Endothelial cell (in vitro differentiated cells): Measurements from ENCODE around the gene PRMT3. TPM values are rescaled to one million over a fixed set of nuclear protein-coding genes. Genes with fewer than 3 reads are reported as not detected.
"Not testable (repeated sequence)": the region's sequence is repeated elsewhere in the genome, so short reads cannot be mapped to it uniquely, and the experiment has no call there.

Experiments used
- DNase-seq: peaks from one replicate; pipeline ENCODE4 v3.0.0; 2021; ENCODE audit warnings: low spot score
- H3K27ac Mint-ChIP-seq: one replicate; pipeline ENCODE4 v1.8.0; 2021; ENCODE audit warnings: mixed read lengths, inconsistent platforms; ENCODE audit not compliant: unreplicated experiment
- H3K27me3 Mint-ChIP-seq: one replicate; pipeline ENCODE4 v1.8.0; 2021; ENCODE audit warnings: mild to moderate bottlenecking, moderate library complexity, mixed read lengths, inconsistent platforms; ENCODE audit not compliant: unreplicated experiment
- H3K36me3 Mint-ChIP-seq: one replicate; pipeline ENCODE4 v1.8.0; 2021; ENCODE audit warnings: mild to moderate bottlenecking, low read depth, mixed read lengths, inconsistent platforms; ENCODE audit not compliant: unreplicated experiment
- H3K4me1 Mint-ChIP-seq: one replicate; pipeline ENCODE4 v1.8.0; 2021; ENCODE audit warnings: mild to moderate bottlenecking, mixed read lengths, inconsistent platforms; ENCODE audit not compliant: unreplicated experiment
- H3K4me3 Mint-ChIP-seq: one replicate; pipeline ENCODE4 v1.8.0; 2021; ENCODE audit warnings: mild to moderate bottlenecking, mixed read lengths, inconsistent platforms; ENCODE audit not compliant: unreplicated experiment
- H3K9me3 Mint-ChIP-seq: one replicate; pipeline ENCODE4 v1.8.0; 2021; ENCODE audit warnings: mixed read lengths, inconsistent platforms; ENCODE audit not compliant: unreplicated experiment
- total RNA-seq: library from RNA; stranded (reverse); fragmentation: NEBNext Ultra II Directional; extraction: Animal tissue kit (Norgen Biotek cat#: 25700); gene quantifications from one replicate; pipeline ENCODE4 v1.2.1, GENCODE V29; 2021; ENCODE audit not compliant: unreplicated experiment
- TF ChIP-seq, protein P1 (sequence below): fragments of 200-600 bp; sonication (generic); IDR thresholded peaks from one replicate; pipeline ENCODE4 v1.5.0; 2021; ENCODE audit warnings: antibody characterized with exemption; ENCODE audit not compliant: unreplicated experiment

PRMT3 gene
- total RNA-seq, 1 donor from 2014 or later = 5.4 TPM

DNA sequence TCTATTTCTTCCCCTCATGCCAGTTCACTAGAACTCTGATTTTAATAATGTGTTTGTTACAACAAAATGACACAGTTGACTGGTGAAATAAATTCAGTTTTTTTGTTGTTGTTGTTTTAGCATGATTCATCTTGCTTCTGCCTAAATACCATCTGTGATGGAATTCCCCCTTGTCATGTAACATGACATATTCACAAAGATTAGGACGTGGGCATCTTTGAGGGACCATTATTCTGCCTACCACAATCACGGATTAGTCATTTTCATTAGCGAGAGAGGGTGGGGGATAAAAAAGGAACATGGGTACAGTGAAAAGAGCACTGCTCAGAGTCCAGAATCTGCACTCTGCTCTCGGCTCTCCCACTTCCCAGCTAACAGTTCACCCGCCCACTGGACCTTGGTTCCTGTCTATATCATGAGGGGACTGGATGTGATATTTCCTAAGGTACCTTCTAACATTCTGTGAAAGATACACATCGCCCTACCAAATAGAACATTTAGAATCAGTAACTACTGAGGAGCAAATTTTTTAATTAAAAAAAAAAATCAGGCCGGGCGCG lies 12.7 kb upstream of the PRMT3 start:
- Mint-ChIP-seq H3K27me3 (no peaks in the 10 kb centered on the region), H3K27ac (no peak overlapping the region), H3K4me1 (no peaks in the 10 kb centered on the region), H3K36me3 (no peaks in the 10 kb centered on the region), H3K9me3 (no peaks in the 10 kb centered on the region), H3K4me3 (no peak overlapping the region)
- DNase-seq = no peak
- TF ChIP-seq, protein P1, sequence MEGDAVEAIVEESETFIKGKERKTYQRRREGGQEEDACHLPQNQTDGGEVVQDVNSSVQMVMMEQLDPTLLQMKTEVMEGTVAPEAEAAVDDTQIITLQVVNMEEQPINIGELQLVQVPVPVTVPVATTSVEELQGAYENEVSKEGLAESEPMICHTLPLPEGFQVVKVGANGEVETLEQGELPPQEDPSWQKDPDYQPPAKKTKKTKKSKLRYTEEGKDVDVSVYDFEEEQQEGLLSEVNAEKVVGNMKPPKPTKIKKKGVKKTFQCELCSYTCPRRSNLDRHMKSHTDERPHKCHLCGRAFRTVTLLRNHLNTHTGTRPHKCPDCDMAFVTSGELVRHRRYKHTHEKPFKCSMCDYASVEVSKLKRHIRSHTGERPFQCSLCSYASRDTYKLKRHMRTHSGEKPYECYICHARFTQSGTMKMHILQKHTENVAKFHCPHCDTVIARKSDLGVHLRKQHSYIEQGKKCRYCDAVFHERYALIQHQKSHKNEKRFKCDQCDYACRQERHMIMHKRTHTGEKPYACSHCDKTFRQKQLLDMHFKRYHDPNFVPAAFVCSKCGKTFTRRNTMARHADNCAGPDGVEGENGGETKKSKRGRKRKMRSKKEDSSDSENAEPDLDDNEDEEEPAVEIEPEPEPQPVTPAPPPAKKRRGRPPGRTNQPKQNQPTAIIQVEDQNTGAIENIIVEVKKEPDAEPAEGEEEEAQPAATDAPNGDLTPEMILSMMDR = no peak

DNA sequence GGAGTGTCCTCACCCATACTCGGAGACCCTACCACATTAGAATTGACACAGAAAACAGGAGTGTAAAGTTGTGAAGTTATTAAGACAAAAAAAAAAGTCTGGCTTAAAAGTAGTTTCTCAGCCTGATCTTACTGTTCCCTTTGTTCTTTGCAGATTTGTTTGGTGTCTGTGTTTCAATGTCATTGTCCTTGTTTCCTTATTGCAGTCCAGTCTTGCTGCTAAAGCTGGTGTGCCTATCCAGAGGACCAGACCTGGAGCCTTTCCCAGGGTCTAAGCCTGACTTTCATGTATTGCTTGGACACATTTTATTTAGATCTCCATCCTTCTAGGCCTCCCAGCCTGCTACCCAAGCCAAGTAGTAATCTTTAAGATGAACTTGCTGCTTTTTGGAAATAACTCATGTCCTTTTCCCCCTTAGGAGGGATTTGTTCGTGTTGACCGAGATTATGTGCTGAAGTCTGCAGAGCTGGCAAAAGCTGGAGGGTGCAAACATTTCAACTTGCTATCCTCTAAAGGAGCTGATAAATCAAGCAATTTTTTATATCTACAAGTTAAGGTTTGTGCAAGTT lies 11.3 kb upstream of the PRMT3 start:
- no peak overlapping the region for H3K27ac Mint-ChIP-seq
- H3K4me3 Mint-ChIP-seq = no peak overlapping the region
- H3K4me1 Mint-ChIP-seq = no peaks in the 10 kb centered on the region
- H3K9me3 Mint-ChIP-seq = no peaks in the 10 kb centered on the region
- TF ChIP-seq, protein P1 = no peak
- no peaks in the 10 kb centered on the region for H3K27me3 Mint-ChIP-seq
- no peaks in the 10 kb centered on the region for H3K36me3 Mint-ChIP-seq
- DNase-seq = no peak

DNA sequence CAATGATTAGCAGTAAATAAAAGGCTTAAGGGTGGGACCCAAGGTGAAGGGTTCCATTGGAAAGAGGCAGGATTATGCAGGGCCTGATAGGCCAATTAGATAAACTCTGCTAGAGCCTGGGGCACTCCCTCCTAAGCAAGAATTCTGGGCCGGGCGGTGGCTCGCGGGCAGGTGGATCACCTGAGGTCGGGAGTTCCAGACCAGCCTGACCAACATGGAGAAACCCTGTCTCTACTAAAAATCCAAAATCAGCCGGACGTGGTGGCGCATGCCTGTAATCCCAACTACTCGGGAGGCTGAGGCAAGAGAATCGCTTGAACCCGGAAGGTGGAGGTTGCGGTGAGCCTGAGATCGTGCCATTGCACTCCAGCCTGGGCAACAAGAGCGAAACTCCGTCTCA lies 1.5 kb upstream of the PRMT3 start:
- not testable (repeated sequence) for H3K27me3 Mint-ChIP-seq, H3K36me3 Mint-ChIP-seq, DNase-seq, H3K4me3 Mint-ChIP-seq, H3K9me3 Mint-ChIP-seq, H3K4me1 Mint-ChIP-seq
- peak overlapping the region; percentile 24 for H3K27ac Mint-ChIP-seq

DNA sequence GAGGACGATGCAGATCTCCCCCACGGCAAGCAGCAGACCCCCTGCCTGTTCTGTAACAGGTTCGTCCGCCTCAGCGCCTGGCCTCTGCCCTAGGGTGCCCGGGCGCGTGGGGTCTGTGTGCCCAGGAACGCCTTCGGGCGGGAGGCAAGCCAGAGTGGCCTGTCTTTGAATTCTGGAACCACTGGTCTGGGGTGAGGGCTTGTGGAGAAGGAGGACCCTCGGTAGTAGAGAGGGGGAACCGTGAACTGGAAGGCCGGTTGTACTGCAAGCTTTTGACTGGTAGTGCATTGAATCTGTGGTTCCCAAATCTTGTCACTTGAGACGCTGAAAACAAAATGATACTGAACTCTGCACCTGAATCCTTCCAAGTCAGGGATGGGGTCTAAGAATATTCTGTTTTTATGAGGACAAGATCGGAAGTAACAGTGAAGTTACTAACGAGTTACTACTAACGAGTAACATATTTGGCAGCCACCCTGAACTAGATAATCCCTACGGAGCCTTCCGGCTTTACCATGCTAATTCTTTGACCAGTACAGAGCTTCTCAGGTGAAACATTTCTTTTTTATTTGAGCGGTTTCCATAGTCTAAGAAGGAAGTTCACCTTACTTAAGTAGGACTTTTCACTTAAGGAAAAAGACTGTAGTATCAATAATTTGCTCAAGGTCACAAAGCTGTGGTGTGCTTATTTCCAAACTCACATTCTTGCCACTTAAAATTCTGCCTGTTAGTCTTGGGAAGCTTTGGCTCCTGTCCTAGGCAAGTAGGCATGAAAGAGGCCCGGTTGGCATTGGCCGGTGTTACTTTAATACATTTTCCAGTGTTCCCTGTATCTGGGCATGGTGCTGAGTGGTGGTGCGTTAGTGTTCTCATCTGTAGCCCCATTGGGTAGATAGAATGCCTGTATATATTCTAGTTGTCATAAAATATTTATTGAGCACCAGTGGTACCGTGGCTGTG lies 860 bp downstream of the PRMT3 start:
- Mint-ChIP-seq H3K4me1 (peaks cover 5% of the 10 kb centered on the region), H3K9me3 (no peaks in the 10 kb centered on the region), H3K36me3 (no peaks in the 10 kb centered on the region), H3K27ac (no peak overlapping the region), H3K27me3 (peaks cover 6% of the 10 kb centered on the region), H3K4me3 (peak overlapping the region; percentile 96)
- no peak for DNase-seq
- TF ChIP-seq, protein P1 = no peak

DNA sequence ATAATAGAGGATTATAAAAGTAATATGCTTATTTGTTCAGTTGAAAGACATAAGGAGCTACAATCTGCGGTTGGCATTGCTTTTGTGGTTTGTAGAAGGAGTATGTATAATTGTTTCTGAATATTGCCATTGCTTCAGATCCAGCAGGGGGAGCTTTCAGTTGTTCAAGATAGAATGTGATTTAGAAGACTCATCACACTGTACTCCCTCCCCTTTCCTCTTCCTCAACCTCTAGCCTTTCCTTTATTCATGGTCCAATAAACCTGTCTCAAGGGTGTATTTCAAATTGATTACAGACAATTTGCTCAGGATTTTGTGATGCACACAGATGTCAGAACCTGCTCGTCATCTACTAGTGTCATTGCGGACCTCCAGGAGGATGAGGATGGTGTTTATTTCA lies 9.8 kb downstream of the PRMT3 start:
- peak; percentile 10 for DNase-seq
- Mint-ChIP-seq H3K36me3 (no peaks in the 10 kb centered on the region), H3K4me3 (no peak overlapping the region), H3K4me1 (no peaks in the 10 kb centered on the region), H3K27ac (no peak overlapping the region), H3K27me3 (no peaks in the 10 kb centered on the region), H3K9me3 (no peaks in the 10 kb centered on the region)
- TF ChIP-seq, protein P1 = no peak
